ENCODE results near the gene MED13L. TPM values are rescaled to one million over a fixed set of nuclear protein-coding genes. Genes with fewer than 3 reads are reported as not detected.

The MED13L gene
- total RNA-seq, 2 experiments from 2014 or later: 203 to 208 TPM

DNA sequence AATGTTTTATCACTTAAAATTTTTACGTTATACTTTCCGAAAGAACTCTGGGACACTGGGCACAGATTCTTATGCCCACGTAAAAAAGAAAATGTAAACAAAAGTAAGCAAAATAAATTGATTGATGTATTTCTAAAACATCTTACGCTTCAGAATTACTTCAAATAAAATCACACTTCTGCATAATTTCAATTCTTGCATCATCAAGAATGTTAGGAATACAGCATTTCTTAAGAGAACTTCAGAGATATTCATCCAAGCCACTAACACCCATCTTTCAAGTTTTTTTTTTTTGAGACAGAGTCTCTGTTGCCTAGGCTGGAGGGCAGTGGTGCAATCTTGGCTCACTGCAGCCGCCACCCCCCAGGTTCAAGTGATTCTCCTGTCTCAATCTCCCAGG lies 180.6 kb downstream of the MED13L start:
- no peaks in the 10 kb centered on the region for H3K27me3 ChIP-seq (ENCODE audit: control insufficient read depth in 1 of 2, insufficient read depth in 2 of 2, low read length in 2 of 2)
- TF ChIP-seq, protein P1, sequence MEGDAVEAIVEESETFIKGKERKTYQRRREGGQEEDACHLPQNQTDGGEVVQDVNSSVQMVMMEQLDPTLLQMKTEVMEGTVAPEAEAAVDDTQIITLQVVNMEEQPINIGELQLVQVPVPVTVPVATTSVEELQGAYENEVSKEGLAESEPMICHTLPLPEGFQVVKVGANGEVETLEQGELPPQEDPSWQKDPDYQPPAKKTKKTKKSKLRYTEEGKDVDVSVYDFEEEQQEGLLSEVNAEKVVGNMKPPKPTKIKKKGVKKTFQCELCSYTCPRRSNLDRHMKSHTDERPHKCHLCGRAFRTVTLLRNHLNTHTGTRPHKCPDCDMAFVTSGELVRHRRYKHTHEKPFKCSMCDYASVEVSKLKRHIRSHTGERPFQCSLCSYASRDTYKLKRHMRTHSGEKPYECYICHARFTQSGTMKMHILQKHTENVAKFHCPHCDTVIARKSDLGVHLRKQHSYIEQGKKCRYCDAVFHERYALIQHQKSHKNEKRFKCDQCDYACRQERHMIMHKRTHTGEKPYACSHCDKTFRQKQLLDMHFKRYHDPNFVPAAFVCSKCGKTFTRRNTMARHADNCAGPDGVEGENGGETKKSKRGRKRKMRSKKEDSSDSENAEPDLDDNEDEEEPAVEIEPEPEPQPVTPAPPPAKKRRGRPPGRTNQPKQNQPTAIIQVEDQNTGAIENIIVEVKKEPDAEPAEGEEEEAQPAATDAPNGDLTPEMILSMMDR (IDR thresholded peaks at IDR 0.05): no peak
- no peak for DNase-seq
- H3K4me1 ChIP-seq (ENCODE audit: insufficient read depth, low read length): no peaks in the 10 kb centered on the region
- Mint-ChIP-seq H3K36me3 (ENCODE audit: low read depth) (peaks cover 51% of the 10 kb centered on the region), H3K27me3 (no peaks in the 10 kb centered on the region), H3K4me1 (ENCODE audit: low read depth) (peaks cover 47% of the 10 kb centered on the region), H3K4me3 (no peak overlapping the region), H3K27ac (no peak overlapping the region), H3K9me3 (no peaks in the 10 kb centered on the region)
- H3K4me3 ChIP-seq (ENCODE audit: low read length): no peak overlapping the region
- no peaks in the 10 kb centered on the region for H3K9me3 ChIP-seq (ENCODE audit: control insufficient read depth in 1 of 2, insufficient read depth in 1 of 2, low read length in 2 of 2)
- POLR2A ChIA-PET: no interaction called here
- no peak overlapping the region for H3K27ac ChIP-seq (ENCODE audit: low read depth in 1 of 2, low read length in 2 of 2)
- ATAC-seq (ENCODE audit: poor library complexity): no peak
- intact Hi-C loops (cut with DNase I, micrococcal nuclease): no loop called here
- CTCF ChIA-PET: no interaction called here
- H3K36me3 ChIP-seq (ENCODE audit: insufficient read depth, low read length): no peaks in the 10 kb centered on the region

DNA sequence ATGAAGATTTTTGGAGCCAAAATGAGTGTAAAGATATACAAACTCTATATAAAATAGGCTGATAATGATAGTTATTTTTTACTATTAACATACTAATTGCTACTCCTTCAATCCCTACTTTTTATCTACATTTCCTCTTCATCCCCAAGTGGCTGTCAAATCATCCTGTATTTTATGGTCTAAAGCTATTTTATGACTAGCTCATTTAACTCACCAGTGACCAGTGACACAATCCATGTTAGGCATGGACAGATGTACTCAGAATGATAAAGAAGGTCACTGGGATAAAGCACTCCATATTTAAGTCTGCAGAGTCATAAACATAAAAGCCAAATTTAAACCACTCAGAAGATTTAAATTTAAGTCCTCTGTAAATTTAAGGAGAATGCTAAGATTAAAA lies 183.0 kb downstream of the MED13L start:
- Histone ChIP-seq H3K4me1 (ENCODE audit: insufficient read depth, low read length) (no peaks in the 10 kb centered on the region), H3K4me3 (ENCODE audit: low read length) (no peak overlapping the region), H3K27ac (ENCODE audit: low read depth in 1 of 2, low read length in 2 of 2) (no peak overlapping the region), H3K36me3 (ENCODE audit: insufficient read depth, low read length) (peaks cover 4% of the 10 kb centered on the region), H3K27me3 (ENCODE audit: control insufficient read depth in 1 of 2, insufficient read depth in 2 of 2, low read length in 2 of 2) (no peaks in the 10 kb centered on the region), H3K9me3 (ENCODE audit: control insufficient read depth in 1 of 2, insufficient read depth in 1 of 2, low read length in 2 of 2) (no peaks in the 10 kb centered on the region)
- H3K9me3 Mint-ChIP-seq: no peaks in the 10 kb centered on the region
- no peaks in the 10 kb centered on the region for H3K27me3 Mint-ChIP-seq
- intact Hi-C loops (cut with DNase I, micrococcal nuclease): no loop called here
- H3K4me3 Mint-ChIP-seq: no peak overlapping the region
- peaks cover 51% of the 10 kb centered on the region for H3K36me3 Mint-ChIP-seq (ENCODE audit: low read depth)
- CTCF ChIA-PET: no interaction called here
- POLR2A ChIA-PET: interaction anchor here (0.8 to 1.1 kb wide), 2 partner anchors 10 to 23 kb away, joined by 3 read pairs; no protein-coding TSS in a partner anchor
- TF ChIP-seq, protein P1 (IDR thresholded peaks at IDR 0.05): no peak
- DNase-seq (no peak), ATAC-seq (ENCODE audit: poor library complexity) (no peak)
- H3K4me1 Mint-ChIP-seq (ENCODE audit: low read depth): peaks cover 49% of the 10 kb centered on the region
- no peak overlapping the region for H3K27ac Mint-ChIP-seq

DNA sequence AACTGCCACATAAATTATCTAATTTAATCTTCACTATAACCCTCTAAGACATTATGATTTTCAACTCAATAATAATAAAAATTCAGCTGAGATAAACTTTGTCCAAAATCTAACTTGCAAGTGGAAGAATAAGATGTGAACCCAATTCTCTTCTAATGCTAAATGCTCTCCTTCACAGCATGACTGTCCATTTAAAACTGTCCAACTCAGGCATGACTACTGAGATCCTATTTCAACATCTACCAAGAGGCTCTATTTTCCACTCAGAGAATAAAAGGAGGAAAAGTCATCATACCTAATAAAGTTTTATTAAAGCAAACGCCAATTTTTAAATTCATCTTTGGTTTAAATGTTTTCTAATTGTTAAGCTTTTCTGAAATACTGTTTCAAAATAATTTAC lies 183.6 kb downstream of the MED13L start:
- H3K36me3 Mint-ChIP-seq (ENCODE audit: low read depth): peaks cover 46% of the 10 kb centered on the region
- no peak overlapping the region for H3K27ac Mint-ChIP-seq
- intact Hi-C loops (cut with DNase I, micrococcal nuclease): no loop called here
- Histone ChIP-seq H3K27me3 (ENCODE audit: control insufficient read depth in 1 of 2, insufficient read depth in 2 of 2, low read length in 2 of 2) (no peaks in the 10 kb centered on the region), H3K27ac (ENCODE audit: low read depth in 1 of 2, low read length in 2 of 2) (no peak overlapping the region), H3K9me3 (ENCODE audit: control insufficient read depth in 1 of 2, insufficient read depth in 1 of 2, low read length in 2 of 2) (no peaks in the 10 kb centered on the region), H3K36me3 (ENCODE audit: insufficient read depth, low read length) (peaks cover 4% of the 10 kb centered on the region), H3K4me3 (ENCODE audit: low read length) (no peak overlapping the region), H3K4me1 (ENCODE audit: insufficient read depth, low read length) (no peaks in the 10 kb centered on the region)
- H3K4me1 Mint-ChIP-seq (ENCODE audit: low read depth): peaks cover 48% of the 10 kb centered on the region
- ChIA-PET CTCF (interaction anchor here (0.6 kb wide), 1 partner anchor 155 kb away, joined by 3 read pairs; no protein-coding TSS in a partner anchor), POLR2A (interaction anchor here (1.1 kb wide), 1 partner anchor 23 kb away, joined by 3 read pairs; no protein-coding TSS in a partner anchor)
- ATAC-seq (ENCODE audit: poor library complexity): no peak
- TF ChIP-seq, protein P1 (IDR thresholded peaks at IDR 0.05): no peak
- no peaks in the 10 kb centered on the region for H3K9me3 Mint-ChIP-seq
- H3K27me3 Mint-ChIP-seq: no peaks in the 10 kb centered on the region
- DNase-seq: no peak
- no peak overlapping the region for H3K4me3 Mint-ChIP-seq
